ENCODE data around the gene SLC66A2.
"Not testable (repeated sequence)": the region's sequence is repeated elsewhere in the genome, so short reads cannot be mapped to it uniquely, and the experiment has no call there.

SLC66A2 gene

DNA sequence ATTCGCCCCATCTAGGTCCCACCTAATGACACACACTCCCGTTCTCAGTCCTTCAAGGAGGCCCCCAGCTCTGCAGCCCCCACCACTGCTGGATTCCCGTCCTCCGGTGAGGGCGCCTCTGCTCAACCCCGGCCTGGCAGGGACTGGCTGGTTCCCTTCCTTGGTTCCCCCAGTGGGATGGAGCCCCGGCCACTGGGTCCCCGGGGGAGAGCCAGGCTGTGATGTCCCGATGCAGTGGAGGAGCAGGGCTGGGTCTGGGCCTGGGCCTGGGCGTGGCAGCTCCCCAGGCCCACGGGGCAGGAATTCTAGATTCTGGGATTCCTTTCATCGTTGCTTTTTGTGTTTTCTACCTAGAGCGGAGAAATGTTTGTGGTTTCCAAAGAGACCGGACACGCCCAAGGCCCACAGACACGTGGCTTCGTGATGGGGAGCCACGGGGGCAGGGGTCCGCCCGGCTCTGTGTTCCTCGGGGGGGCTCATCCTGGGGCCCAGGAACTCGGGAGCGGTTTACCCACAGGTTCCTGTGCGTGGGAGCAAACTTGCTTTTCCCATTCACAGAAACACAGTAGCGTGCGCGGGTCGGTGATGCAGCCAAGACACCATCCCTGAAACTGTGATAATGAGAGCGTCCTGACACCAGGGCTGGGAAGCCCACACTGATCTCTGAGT, 67.0 kb downstream of the SLC66A2 start:
- TF ChIP-seq ZFX (IDR thresholded peaks at IDR 0.05), result no peak
- H3K27ac ChIP-seq, result no peak overlapping the region

DNA sequence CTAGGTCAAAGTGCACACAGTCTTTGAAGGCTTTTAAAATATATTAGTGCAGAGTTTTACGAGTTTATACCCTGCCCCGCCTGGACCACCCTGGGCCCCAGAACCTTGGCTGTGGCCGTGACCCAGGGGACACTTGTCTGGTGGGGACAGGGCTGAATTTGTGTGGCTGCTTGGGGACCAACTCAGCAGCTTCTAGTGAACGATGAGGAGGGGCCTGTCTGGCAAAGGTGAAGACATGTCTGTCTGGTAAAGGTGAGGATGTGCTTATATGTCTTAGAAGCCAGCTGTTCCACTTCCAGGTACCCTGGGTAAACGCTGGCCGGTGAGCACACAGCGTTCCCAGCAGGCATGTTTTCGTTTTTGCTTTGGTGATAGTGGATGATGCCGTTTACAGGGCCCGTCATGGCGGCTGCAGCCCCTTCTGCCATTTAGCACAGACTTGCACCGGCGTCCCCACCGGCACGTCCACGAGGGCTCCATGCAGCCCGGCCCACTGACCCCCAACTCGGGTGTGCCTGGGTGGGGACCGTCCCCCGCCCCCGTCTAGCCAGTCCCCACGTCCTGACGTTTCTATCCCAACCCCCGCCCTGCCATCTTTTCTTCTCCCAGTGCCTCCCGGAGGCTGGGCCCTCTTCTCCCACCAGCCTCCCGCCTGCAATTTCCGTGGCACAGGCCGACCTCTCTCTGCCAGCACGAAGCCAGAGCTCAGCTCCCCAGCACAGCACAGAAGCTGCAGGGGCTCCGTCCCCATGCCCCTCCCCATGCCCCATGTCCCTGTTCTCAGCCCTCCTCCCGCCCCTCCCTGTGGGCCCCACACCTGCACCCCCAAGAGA, 67.8 kb downstream of the SLC66A2 start:
- no peak overlapping the region for H3K27ac ChIP-seq
- TF ChIP-seq, protein P1, sequence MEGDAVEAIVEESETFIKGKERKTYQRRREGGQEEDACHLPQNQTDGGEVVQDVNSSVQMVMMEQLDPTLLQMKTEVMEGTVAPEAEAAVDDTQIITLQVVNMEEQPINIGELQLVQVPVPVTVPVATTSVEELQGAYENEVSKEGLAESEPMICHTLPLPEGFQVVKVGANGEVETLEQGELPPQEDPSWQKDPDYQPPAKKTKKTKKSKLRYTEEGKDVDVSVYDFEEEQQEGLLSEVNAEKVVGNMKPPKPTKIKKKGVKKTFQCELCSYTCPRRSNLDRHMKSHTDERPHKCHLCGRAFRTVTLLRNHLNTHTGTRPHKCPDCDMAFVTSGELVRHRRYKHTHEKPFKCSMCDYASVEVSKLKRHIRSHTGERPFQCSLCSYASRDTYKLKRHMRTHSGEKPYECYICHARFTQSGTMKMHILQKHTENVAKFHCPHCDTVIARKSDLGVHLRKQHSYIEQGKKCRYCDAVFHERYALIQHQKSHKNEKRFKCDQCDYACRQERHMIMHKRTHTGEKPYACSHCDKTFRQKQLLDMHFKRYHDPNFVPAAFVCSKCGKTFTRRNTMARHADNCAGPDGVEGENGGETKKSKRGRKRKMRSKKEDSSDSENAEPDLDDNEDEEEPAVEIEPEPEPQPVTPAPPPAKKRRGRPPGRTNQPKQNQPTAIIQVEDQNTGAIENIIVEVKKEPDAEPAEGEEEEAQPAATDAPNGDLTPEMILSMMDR (conservative IDR thresholded peaks at IDR 0.05), result no peak
- TF ChIP-seq ZFX (IDR thresholded peaks at IDR 0.05), result no peak

DNA sequence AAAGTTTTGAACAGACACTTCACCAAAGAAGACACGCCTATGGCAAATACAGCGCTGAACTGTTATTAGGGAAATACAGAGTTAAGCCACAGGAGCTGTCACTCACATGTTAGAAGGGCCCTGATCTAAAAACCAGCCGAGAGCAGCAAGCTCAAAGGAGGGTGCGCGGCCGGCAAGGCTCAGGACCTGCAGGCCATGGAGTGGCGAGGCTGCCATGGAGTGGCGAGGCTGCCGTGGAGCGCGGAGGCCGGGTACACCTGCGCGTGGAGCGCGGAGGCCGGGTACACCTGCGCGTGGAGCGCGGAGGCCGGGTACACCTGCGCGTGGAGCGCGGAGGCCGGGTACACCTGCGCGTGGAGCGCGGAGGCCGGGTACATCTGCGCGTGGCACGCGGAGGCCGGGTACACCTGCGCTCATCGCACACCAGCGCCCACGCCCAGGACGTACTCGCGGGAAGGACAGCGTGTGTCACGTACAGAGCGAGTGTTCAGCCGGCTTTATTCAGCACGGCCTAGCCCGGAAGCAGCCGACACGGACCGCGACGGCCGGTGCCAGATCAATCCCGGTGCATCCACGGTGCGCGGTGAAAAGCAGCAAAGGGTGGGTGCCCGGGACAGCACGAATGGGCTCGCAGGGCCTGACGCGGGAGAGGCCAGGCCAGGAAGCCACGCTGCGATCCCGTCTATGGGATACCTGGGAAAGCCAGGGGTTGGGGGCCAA, 68.8 kb downstream of the SLC66A2 start:
- no peak overlapping the region for H3K27ac ChIP-seq
- TF ChIP-seq, protein P1 (conservative IDR thresholded peaks at IDR 0.05), result no peak
- no peak for TF ChIP-seq ZFX (IDR thresholded peaks at IDR 0.05)

DNA sequence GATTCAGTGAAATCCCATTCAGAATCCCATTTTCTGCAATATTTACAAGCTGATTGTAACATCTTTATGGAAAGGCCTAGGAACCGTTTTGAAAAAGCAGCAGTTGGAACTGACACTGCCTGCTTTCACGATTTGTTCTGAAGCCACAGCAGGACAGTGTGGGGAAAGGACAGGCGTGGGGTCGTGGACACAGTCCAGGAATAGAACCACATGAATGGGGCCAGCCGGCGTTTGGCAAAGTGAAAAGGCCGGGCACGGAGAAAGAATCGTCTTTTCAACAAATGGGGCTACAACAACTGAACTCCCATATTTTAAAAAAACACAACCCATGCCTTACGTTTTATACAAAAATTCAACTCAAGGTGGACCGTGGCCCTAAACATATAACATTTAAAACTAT, 69.8 kb downstream of the SLC66A2 start:
- no peak for TF ChIP-seq ZFX (IDR thresholded peaks at IDR 0.05)
- TF ChIP-seq, protein P1 (conservative IDR thresholded peaks at IDR 0.05), result no peak
- H3K27ac ChIP-seq, result no peak overlapping the region

DNA sequence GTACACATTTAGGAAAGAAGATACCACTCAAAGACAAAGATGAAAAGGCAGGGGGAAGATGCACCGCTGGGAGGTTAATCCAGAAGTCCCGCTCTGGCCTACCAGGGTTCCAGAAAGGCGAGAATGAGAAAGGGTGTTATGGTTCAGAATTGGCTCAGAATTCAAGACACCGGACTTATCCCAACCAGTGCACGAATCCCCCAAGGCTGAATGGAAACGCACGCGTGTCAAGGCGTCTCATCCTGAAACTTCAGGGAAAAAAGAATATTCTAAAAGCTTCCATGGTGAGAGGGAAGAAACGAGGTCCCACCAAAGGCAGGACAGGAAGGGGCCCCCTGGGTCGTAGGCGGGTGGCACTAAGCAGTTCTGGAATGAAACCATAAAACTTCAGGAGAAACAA, 71.9 kb downstream of the SLC66A2 start:
- no peak for TF ChIP-seq ZFX (IDR thresholded peaks at IDR 0.05)
- TF ChIP-seq, protein P1 (conservative IDR thresholded peaks at IDR 0.05), result no peak
- no peak overlapping the region for H3K27ac ChIP-seq

DNA sequence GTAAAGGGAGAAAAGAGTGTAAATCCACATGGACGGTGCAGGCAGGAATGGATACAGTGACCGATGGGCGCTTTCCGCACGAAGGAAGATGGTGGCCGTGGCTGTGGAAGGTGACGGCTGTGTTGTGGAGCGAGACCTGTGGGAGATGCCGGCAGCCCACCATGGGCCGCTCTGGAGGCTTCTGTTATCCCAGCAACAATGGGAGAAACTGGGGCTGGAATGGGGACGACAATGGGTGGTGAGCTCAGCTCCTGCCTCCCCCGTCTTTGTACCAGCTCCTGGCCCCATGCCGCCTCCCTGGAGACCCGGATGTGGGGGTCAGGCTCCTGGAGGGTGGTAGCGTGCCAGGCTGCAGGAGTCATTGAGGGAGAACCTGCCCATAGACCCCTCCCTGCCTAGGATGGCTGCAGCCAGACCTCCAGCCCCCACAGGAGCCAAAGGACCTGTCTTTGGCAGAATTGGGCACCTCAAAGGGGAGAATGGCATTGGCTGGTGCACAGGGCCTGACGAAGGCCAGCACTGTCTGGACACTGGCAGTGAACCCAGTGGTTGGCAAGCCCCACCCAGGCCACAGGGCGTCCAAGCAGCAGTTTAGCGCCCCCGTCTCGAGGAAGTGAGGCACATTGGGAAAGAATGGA, 72.6 kb downstream of the SLC66A2 start:
- no peak overlapping the region for H3K27ac ChIP-seq
- TF ChIP-seq, protein P1 (conservative IDR thresholded peaks at IDR 0.05), result no peak
- TF ChIP-seq ZFX (IDR thresholded peaks at IDR 0.05), result no peak

DNA sequence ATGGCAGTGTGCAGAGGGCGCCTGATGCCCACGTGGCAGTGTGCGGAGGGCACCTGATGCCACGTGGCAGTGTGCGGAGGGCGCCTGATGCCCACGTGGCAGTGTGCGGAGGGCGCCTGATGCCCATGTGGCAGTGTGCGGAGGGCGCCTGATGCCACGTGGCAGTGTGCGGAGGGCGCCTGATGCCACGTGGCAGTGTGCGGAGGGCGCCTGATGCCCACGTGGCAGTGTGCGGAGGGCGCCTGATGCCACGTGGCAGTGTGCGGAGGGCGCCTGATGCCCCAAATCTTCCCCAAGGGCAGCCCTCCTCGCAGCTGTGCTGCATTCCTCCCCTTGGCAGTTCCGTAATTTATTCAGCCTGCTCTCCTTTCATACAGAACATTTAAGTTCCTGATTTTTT, 73.2 kb downstream of the SLC66A2 start:
- not testable (repeated sequence) for H3K27ac ChIP-seq

Measured in C4-2B (cell line).